A673 (cell line): ENCODE results near the gene ITGB8.

ENCODE experiments used
- EZH2 ChIP-seq: fragments of 200-600 bp; sonication (generic); IDR thresholded peaks from 2 replicates; pipeline ENCODE4 v1.6.1; 2017; ENCODE audit warnings: borderline replicate concordance, low read depth, mild to moderate bottlenecking, mixed read lengths, antibody characterized with exemption, low read length; ENCODE audit not compliant: poor library complexity, severe bottlenecking
- TF ChIP-seq, protein P1 (sequence below): fragments of 300-800, 200-600 bp; sonication (generic); conservative IDR thresholded peaks from 2 replicates; pipeline ENCODE4 v1.5.1; 2017; ENCODE audit warnings: low read depth, mild to moderate bottlenecking, antibody characterized with exemption, low read length, moderate library complexity, mixed read lengths

DNA sequence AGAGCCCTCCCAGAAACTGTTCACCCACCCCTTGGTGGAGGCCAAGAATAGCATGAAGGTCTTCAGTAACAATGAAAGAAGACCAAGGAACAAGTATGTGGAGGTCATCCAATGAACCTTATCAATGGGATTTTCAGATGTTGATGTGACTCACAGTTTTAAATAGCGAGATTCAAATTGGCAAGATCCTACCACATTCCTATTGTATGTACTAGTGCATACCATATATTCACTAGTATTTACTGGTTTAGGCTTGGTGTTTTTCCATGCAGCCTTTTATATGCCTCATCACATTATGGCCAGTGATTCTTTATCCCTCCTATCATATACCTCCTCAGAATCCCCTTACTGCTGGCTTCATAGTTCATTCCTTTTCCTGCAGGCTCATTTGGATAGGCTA, 54.4 kb downstream of the ITGB8 start:
- TF ChIP-seq, protein P1, sequence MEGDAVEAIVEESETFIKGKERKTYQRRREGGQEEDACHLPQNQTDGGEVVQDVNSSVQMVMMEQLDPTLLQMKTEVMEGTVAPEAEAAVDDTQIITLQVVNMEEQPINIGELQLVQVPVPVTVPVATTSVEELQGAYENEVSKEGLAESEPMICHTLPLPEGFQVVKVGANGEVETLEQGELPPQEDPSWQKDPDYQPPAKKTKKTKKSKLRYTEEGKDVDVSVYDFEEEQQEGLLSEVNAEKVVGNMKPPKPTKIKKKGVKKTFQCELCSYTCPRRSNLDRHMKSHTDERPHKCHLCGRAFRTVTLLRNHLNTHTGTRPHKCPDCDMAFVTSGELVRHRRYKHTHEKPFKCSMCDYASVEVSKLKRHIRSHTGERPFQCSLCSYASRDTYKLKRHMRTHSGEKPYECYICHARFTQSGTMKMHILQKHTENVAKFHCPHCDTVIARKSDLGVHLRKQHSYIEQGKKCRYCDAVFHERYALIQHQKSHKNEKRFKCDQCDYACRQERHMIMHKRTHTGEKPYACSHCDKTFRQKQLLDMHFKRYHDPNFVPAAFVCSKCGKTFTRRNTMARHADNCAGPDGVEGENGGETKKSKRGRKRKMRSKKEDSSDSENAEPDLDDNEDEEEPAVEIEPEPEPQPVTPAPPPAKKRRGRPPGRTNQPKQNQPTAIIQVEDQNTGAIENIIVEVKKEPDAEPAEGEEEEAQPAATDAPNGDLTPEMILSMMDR = no peak
- no peak for TF ChIP-seq EZH2
